Ascending aorta (tissue), 2 donors: ENCODE measurements around the gene CLPX. TPM values are rescaled to one million over a fixed set of nuclear protein-coding genes. Genes with fewer than 3 reads are reported as not detected.

Experiments used
- DNase-seq, 2 donors: peaks; one replicate each; pipeline ENCODE4 v3.0.0-alpha.2; 2019; ENCODE audit warnings: low spot score in 2 of 2
- H3K27ac ChIP-seq, 2 donors: fragments of 200-600 bp; sonication (generic); one replicate each; pipeline ENCODE4 v1.5.1; 2016 to 2017; ENCODE audit warnings: mild to moderate bottlenecking in 1 of 2
- H3K27me3 ChIP-seq: fragments of 200-600 bp; sonication (generic); one replicate; pipeline ENCODE4 v1.5.1; 2017
- H3K36me3 ChIP-seq, 2 donors: fragments of 200-600 bp; sonication (generic); one replicate each; pipeline ENCODE4 v1.5.1; 2016
- H3K4me1 ChIP-seq, 2 donors: fragments of 200-600 bp; sonication (generic); one replicate each; pipeline ENCODE4 v1.5.1; 2016 to 2017; ENCODE audit warnings: mild to moderate bottlenecking in 1 of 2
- H3K4me3 ChIP-seq, 2 donors: fragments of 200-600 bp; sonication (generic); one replicate each; pipeline ENCODE4 v1.5.1; 2016 to 2017; ENCODE audit warnings: mild to moderate bottlenecking in 1 of 2
- H3K9me3 ChIP-seq, 2 donors: fragments of 200-600 bp; sonication (generic); one replicate each; pipeline ENCODE4 v1.5.1; 2016
- intact Hi-C: fragments of 100-400 bp; cut with DNase I; formaldehyde crosslinking; loops from one replicate; pipeline ENCODE4 v1.15.1; 2023
- total RNA-seq: library from RNA; depleted of rRNA; stranded (reverse); fragments of >200 nt; gene quantifications from one replicate; pipeline ENCODE4 v1.1.0, GENCODE V29; 2016
- TF ChIP-seq, protein P1 (sequence below), 3 experiments: fragments of 200-600 bp in 2 of 3; fragments of 450-650 bp in 1 of 3; sonication (generic) in 2 of 3; IDR thresholded peaks; one replicate each; pipeline ENCODE4 v1.5.1; 2016 to 2019; ENCODE audit warnings: antibody characterized with exemption in 3 of 3, mild to moderate bottlenecking in 1 of 3, moderate library complexity in 1 of 3

CLPX gene
- total RNA-seq, 1 donor from 2014 or later: 13.7 TPM

DNA sequence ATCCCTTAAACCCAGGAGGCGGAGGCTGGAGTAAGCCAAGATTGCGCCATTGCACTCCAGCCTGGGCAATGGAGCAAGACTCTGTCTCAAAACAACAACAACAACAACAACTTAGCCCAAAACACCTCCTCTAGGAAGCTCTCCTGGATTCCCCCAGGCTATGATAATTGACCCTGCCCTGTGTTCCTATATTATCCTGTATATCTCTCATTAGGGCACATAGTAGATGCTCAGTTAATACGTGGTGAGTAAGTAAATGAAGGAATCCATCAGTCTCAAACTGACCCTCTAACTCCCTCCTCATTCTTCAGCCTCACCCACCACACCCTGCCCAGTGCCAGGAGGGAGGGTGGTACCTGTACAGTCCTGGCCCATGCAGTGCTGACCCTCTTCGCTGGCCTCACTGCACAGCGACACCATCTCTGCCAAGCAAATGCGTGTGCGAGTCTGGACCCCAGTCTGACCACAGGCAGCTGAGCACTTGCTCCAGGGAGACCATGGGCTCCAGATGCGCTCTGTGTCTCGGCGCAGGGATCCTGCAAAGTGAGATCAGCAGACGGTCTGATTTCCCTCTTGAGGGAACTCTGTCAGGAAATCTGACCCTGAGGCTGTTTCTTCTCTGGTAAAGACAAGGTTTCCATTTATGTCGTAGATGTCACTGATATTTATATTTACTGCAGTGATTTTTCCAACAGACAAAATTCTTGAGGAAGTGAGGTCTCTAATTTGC, 20.0 kb upstream of the CLPX start:
- Histone ChIP-seq H3K27ac (no peak overlapping the region), H3K27me3 (no peaks in the 10 kb centered on the region), H3K9me3 (no peaks in the 10 kb centered on the region), H3K36me3 (no peaks in the 10 kb centered on the region), H3K4me1 (no peaks in the 10 kb centered on the region), H3K4me3 (no peak overlapping the region)
- no peak for DNase-seq
- TF ChIP-seq, protein P1, sequence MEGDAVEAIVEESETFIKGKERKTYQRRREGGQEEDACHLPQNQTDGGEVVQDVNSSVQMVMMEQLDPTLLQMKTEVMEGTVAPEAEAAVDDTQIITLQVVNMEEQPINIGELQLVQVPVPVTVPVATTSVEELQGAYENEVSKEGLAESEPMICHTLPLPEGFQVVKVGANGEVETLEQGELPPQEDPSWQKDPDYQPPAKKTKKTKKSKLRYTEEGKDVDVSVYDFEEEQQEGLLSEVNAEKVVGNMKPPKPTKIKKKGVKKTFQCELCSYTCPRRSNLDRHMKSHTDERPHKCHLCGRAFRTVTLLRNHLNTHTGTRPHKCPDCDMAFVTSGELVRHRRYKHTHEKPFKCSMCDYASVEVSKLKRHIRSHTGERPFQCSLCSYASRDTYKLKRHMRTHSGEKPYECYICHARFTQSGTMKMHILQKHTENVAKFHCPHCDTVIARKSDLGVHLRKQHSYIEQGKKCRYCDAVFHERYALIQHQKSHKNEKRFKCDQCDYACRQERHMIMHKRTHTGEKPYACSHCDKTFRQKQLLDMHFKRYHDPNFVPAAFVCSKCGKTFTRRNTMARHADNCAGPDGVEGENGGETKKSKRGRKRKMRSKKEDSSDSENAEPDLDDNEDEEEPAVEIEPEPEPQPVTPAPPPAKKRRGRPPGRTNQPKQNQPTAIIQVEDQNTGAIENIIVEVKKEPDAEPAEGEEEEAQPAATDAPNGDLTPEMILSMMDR (IDR thresholded peaks at IDR 0.05): no peak
- intact Hi-C loops: no loop called here

DNA sequence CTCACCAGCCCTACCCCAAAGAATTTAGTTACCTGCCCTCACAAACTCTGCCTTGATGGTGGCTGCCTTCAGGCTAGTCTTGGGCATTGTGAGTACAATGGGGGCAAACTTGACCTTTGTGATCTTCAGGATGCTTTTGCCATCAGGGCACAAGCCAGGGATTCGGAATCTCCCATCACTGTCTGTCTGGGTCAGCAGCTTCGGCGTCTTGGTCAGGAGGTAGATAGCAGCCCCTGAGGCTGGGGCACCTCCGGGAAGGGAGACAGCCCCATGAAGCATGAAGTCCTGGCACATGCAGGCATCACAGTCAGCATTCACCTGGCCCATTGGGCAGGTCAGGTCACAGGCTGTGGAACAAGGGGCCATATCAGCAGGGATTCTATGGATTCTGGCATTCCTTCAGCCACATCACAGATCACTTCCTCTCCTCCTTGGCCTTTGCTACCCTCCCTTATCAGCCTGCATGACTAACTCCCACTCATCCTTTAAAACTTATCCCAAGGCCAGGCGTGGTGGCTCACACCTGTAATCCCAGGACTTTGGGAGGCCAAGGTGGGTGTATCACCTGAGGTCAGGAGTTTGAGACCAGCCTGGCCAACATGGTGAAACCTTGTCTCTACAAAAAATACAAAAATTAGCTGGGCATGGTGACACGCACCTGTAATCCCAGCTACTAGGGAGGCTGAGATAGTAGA, 19.2 kb upstream of the CLPX start:
- no peak overlapping the region for H3K27ac ChIP-seq
- no peaks in the 10 kb centered on the region for H3K36me3 ChIP-seq
- no peaks in the 10 kb centered on the region for H3K27me3 ChIP-seq
- intact Hi-C loops: no loop called here
- H3K4me1 ChIP-seq: no peaks in the 10 kb centered on the region
- no peak for DNase-seq
- no peak overlapping the region for H3K4me3 ChIP-seq
- TF ChIP-seq, protein P1 (IDR thresholded peaks at IDR 0.05): no peak
- no peaks in the 10 kb centered on the region for H3K9me3 ChIP-seq

DNA sequence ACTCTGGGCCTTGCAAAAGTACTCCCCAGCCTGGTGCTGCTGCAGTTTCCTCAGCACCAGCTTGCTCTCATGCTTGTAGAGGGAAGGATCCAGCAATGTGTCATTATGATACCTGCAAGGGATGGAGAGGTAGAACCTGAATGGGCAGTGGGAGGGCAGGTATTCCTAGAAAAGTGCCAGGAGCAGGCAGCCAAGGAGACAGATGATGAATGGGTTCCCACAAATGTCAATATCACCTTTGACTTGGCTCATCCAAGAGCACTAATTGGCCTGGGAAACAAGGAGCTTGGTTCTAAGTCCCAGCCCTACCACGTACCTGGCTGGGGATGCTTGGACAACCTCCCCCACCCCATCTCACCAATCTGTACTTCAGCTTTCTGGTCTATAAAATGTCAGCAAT, 16.8 kb upstream of the CLPX start:
- Histone ChIP-seq H3K9me3 (no peaks in the 10 kb centered on the region), H3K4me3 (no peak overlapping the region), H3K36me3 (no peaks in the 10 kb centered on the region), H3K4me1 (no peaks in the 10 kb centered on the region), H3K27me3 (no peaks in the 10 kb centered on the region), H3K27ac (no peak overlapping the region)
- intact Hi-C loops: no loop called here
- TF ChIP-seq, protein P1 (IDR thresholded peaks at IDR 0.05): no peak
- no peak for DNase-seq

DNA sequence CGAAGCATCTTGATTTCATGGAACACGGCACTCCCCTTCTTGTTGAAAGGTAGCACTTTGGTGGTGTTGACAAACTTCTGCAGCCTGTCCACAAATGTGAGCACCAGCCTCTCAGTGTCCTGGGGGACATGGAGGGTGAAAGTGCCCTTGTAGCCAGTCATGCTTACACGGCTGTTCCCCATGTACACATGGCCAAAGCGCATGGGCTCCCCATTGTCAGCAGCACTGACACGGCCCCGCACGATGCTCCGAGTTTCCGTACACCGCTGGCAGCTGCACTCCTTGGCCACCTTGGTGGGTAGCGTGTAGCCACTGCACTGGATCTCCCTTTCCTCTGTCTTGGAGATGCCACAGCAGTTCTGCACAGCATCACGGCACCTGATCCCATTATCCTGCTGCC, 13.4 kb upstream of the CLPX start:
- DNase-seq: no peak
- H3K4me3 ChIP-seq: no peak overlapping the region
- H3K4me1 ChIP-seq: no peaks in the 10 kb centered on the region
- no peaks in the 10 kb centered on the region for H3K9me3 ChIP-seq
- no peak overlapping the region for H3K27ac ChIP-seq
- intact Hi-C loops: no loop called here
- no peaks in the 10 kb centered on the region for H3K27me3 ChIP-seq
- TF ChIP-seq, protein P1 (IDR thresholded peaks at IDR 0.05): no peak
- no peaks in the 10 kb centered on the region for H3K36me3 ChIP-seq

DNA sequence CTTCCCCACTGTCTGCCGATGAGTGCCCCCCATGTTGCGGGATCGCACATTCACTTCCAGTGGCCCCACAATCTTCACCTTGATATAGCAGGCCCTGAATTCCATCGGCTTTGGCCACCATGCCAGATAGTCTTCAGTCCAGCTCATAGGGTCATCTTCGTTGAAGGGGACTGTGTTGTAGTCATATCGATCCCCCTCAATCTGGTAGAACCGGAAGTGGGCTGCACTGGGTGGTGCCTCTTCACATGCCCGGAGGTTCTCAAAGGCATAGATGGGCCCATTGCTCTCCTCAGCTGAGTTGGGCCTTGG, 12.1 kb upstream of the CLPX start:
- DNase-seq: no peak
- no peak overlapping the region for H3K27ac ChIP-seq
- no peaks in the 10 kb centered on the region for H3K27me3 ChIP-seq
- no peak overlapping the region for H3K4me3 ChIP-seq
- no peaks in the 10 kb centered on the region for H3K4me1 ChIP-seq
- H3K36me3 ChIP-seq: no peaks in the 10 kb centered on the region
- no peaks in the 10 kb centered on the region for H3K9me3 ChIP-seq
- TF ChIP-seq, protein P1 (IDR thresholded peaks at IDR 0.05): no peak
- intact Hi-C loops: no loop called here
